GM12892 (cell line): ENCODE measurements around the gene C10orf95.

Experiments
- POLR2A ChIP-seq: IDR thresholded peaks from 2 replicates; pipeline ENCODE4 v1.6.1; 2011; ENCODE audit warnings: low read depth, low read length, control low read depth
- POLR2AphosphoS5 ChIP-seq: IDR thresholded peaks from 2 replicates; pipeline ENCODE4 v1.6.1; 2011; ENCODE audit warnings: low read depth, low read length, control low read depth
- TAF1 ChIP-seq: IDR thresholded peaks from 2 replicates; pipeline ENCODE4 v1.6.1; 2011; ENCODE audit warnings: low read depth, mild to moderate bottlenecking, control low read depth, low read length, borderline replicate concordance

GRCh38 chr10:102410429-102411073 is 40.8 kb downstream of the C10orf95 start:
- no peak for TF ChIP-seq POLR2A
- TF ChIP-seq POLR2AphosphoS5, result no peak
- no peak for TF ChIP-seq TAF1
